HEK293 (cell line): ENCODE measurements around the gene SSBP1.

Source experiments
- CTCF ChIA-PET: fragments of 350-600 bp; formaldehyde crosslinking; extraction: SDS; loops from one replicate; lab custom pipeline; 2021; ENCODE audit warnings: antibody characterized with exemption; lab: Yijun Ruan, JAX
- POLR2A ChIA-PET: fragments of 300-600 bp; formaldehyde crosslinking; extraction: SDS; loops from one replicate; lab custom pipeline; 2020; ENCODE audit warnings: antibody characterized with exemption, inconsistent platforms; lab: Yijun Ruan, JAX
- H3K27ac ChIP-seq: fragments of 200-500 bp; sonication (Bioruptor generic); 2 replicates; pipeline ENCODE4 v1.5.1; 2014; ENCODE audit warnings: low read depth, low read length, control low read depth, inconsistent platforms; ENCODE audit errors: extremely low read depth
- H3K36me3 ChIP-seq, 2 experiments: fragments of 200-500 bp in 1 of 2; sonication (Bioruptor generic) in 1 of 2; 1 replicate in 1 of 2; 2 replicates in 1 of 2; pipeline ENCODE4 v1.5.1; 2014 to 2017; ENCODE audit warnings: inconsistent platforms in 2 of 2, low read length in 2 of 2; ENCODE audit not compliant: control insufficient read depth in 2 of 2, insufficient read depth in 1 of 2
- H3K4me1 ChIP-seq: fragments of 200-500 bp; sonication (Bioruptor generic); 2 replicates; pipeline ENCODE4 v1.5.1; 2014; ENCODE audit warnings: mild to moderate bottlenecking, low read length, inconsistent platforms; ENCODE audit not compliant: control insufficient read depth, insufficient read depth
- H3K4me3 ChIP-seq: 2 replicates; pipeline ENCODE4 v1.5.1; 2011; ENCODE audit warnings: low read depth, mild to moderate bottlenecking, control low read depth, low read length, moderate library complexity
- H3K9me3 ChIP-seq: fragments of 200-500 bp; sonication (Bioruptor generic); 2 replicates; pipeline ENCODE4 v1.5.1; 2014; ENCODE audit warnings: low read depth, low read length, inconsistent platforms; ENCODE audit not compliant: control insufficient read depth, insufficient read depth
- ATF2 ChIP-seq: fragments of 450-650 bp; formaldehyde crosslinking; IDR thresholded peaks from 2 replicates; pipeline ENCODE4 v1.5.1; 2016; ENCODE audit warnings: missing biosample characterization, missing genetic modification characterization, low read depth
- KLF1 ChIP-seq: fragments of 450-650 bp; formaldehyde crosslinking; IDR thresholded peaks from 2 replicates; pipeline ENCODE4 v1.5.1; 2016; ENCODE audit warnings: missing biosample characterization, missing genetic modification characterization
- KLF8 ChIP-seq: fragments of 450-650 bp; formaldehyde crosslinking; IDR thresholded peaks from 2 replicates; pipeline ENCODE4 v1.5.1; 2016; ENCODE audit warnings: missing biosample characterization, missing genetic modification characterization
- MEIS1 ChIP-seq: sonication (generic); formaldehyde crosslinking; IDR thresholded peaks from 2 replicates; pipeline ENCODE4 v1.8.1; 2022; ENCODE audit warnings: missing genetic modification reagents, mild to moderate bottlenecking, borderline replicate concordance
- SETDB1 ChIP-seq: IDR thresholded peaks from one replicate; pipeline ENCODE4 v1.6.1; 2017; ENCODE audit warnings: mild to moderate bottlenecking, low read length, moderate library complexity, mixed read lengths; ENCODE audit not compliant: insufficient read length
- ZBTB10 ChIP-seq: fragments of 450-650 bp; formaldehyde crosslinking; IDR thresholded peaks from 2 replicates; pipeline ENCODE4 v1.5.1; 2016; ENCODE audit warnings: missing biosample characterization, missing genetic modification characterization
- ZEB2 ChIP-seq: fragments of 450-650 bp; formaldehyde crosslinking; IDR thresholded peaks from 2 replicates; pipeline ENCODE4 v1.5.1; 2016; ENCODE audit warnings: missing biosample characterization, missing genetic modification characterization
- ZFP69B ChIP-seq: fragments of 450-650 bp; formaldehyde crosslinking; IDR thresholded peaks from 2 replicates; pipeline ENCODE4 v1.5.1; 2016; ENCODE audit warnings: missing biosample characterization, missing genetic modification characterization
- ZNF157 ChIP-seq: fragments of 450-650 bp; formaldehyde crosslinking; IDR thresholded peaks from 2 replicates; pipeline ENCODE4 v1.5.1; 2016; ENCODE audit warnings: missing biosample characterization, missing genetic modification characterization
- ZNF184 ChIP-seq: fragments of 450-650 bp; IDR thresholded peaks from 2 replicates; pipeline ENCODE4 v1.5.1; 2018; ENCODE audit warnings: missing biosample characterization, mild to moderate bottlenecking, missing genetic modification characterization
- ZNF23 ChIP-seq: fragments of 450-650 bp; formaldehyde crosslinking; IDR thresholded peaks from 2 replicates; pipeline ENCODE4 v1.5.1; 2016; ENCODE audit warnings: missing biosample characterization, missing genetic modification characterization, borderline replicate concordance
- ZNF239 ChIP-seq: fragments of 450-650 bp; formaldehyde crosslinking; IDR thresholded peaks from 2 replicates; pipeline ENCODE4 v1.5.1; 2016; ENCODE audit warnings: missing biosample characterization, missing genetic modification characterization
- ZNF350 ChIP-seq: fragments of 450-650 bp; formaldehyde crosslinking; IDR thresholded peaks from 2 replicates; pipeline ENCODE4 v1.5.0; 2017; ENCODE audit warnings: missing biosample characterization, mild to moderate bottlenecking, missing genetic modification characterization
- ZNF394 ChIP-seq: fragments of 450-650 bp; formaldehyde crosslinking; IDR thresholded peaks from 2 replicates; pipeline ENCODE4 v1.5.1; 2016; ENCODE audit warnings: missing biosample characterization, missing genetic modification characterization, mild to moderate bottlenecking, moderate library complexity, borderline replicate concordance
- ZNF426 ChIP-seq: fragments of 450-650 bp; formaldehyde crosslinking; IDR thresholded peaks from 2 replicates; pipeline ENCODE4 v1.5.1; 2017; ENCODE audit warnings: missing biosample characterization, missing genetic modification characterization, mild to moderate bottlenecking, inconsistent platforms, moderate library complexity
- ZNF510 ChIP-seq: fragments of 450-650 bp; formaldehyde crosslinking; IDR thresholded peaks from 2 replicates; pipeline ENCODE4 v1.5.1; 2018; ENCODE audit warnings: mild to moderate bottlenecking, missing genetic modification characterization, missing biosample characterization; ENCODE audit not compliant: insufficient replicate concordance
- ZNF548 ChIP-seq: fragments of 450-650 bp; formaldehyde crosslinking; IDR thresholded peaks from 2 replicates; pipeline ENCODE4 v1.5.1; 2016; ENCODE audit warnings: missing biosample characterization, missing genetic modification characterization
- ZNF580 ChIP-seq: fragments of 450-650 bp; formaldehyde crosslinking; IDR thresholded peaks from 2 replicates; pipeline ENCODE4 v1.5.1; 2016; ENCODE audit warnings: missing biosample characterization, missing genetic modification characterization
- ZNF621 ChIP-seq: fragments of 450-650 bp; formaldehyde crosslinking; IDR thresholded peaks from 2 replicates; pipeline ENCODE4 v1.5.1; 2017; ENCODE audit warnings: missing biosample characterization, missing genetic modification characterization
- ZNF623 ChIP-seq: fragments of 450-650 bp; formaldehyde crosslinking; IDR thresholded peaks from 2 replicates; pipeline ENCODE4 v1.5.1; 2016; ENCODE audit warnings: missing biosample characterization, missing genetic modification characterization
- ZNF664 ChIP-seq: fragments of 450-650 bp; formaldehyde crosslinking; IDR thresholded peaks from 2 replicates; pipeline ENCODE4 v1.5.1; 2016; ENCODE audit warnings: missing biosample characterization, missing genetic modification characterization
- ZNF701 ChIP-seq: fragments of 450-650 bp; formaldehyde crosslinking; IDR thresholded peaks from 2 replicates; pipeline ENCODE4 v1.5.1; 2016; ENCODE audit warnings: missing biosample characterization, missing genetic modification characterization
- ZNF837 ChIP-seq: fragments of 450-650 bp; formaldehyde crosslinking; IDR thresholded peaks from 2 replicates; pipeline ENCODE4 v1.5.1; 2016; ENCODE audit warnings: missing biosample characterization, missing genetic modification characterization

SSBP1 gene

GRCh38 chr7:141717450-141717849 is 20.7 kb upstream of the SSBP1 start (continued):
- TF ChIP-seq ZBTB10 (tag by site-specific recombination) (no peak), ZNF426 (tag by site-specific recombination) (no peak), ATF2 (tag by site-specific recombination) (no peak), ZNF623 (no peak), ZNF510 (tag by site-specific recombination) (no peak), ZNF548 (tag by site-specific recombination) (no peak), ZNF239 (no peak), KLF1 (tag by site-specific recombination) (no peak), ZFP69B (tag by site-specific recombination) (no peak), ZNF621 (tag by site-specific recombination) (no peak)
- TF ChIP-seq, all 188 proteins: peak for 0

GRCh38 chr7:141722529-141722928 is 15.6 kb upstream of the SSBP1 start:
- H3K27ac ChIP-seq = no peak overlapping the region
- no peak overlapping the region for H3K4me3 ChIP-seq
- H3K36me3 ChIP-seq = no peaks in the 10 kb centered on the region
- H3K4me1 ChIP-seq = no peaks in the 10 kb centered on the region
- TF ChIP-seq ZNF350 = no peak
- POLR2A ChIA-PET = no interaction called here
- H3K9me3 ChIP-seq = no peaks in the 10 kb centered on the region
- CTCF ChIA-PET = interaction anchor here (0.7 to 0.8 kb wide), 3 partner anchors 37 to 68 kb away, joined by 3 read pairs; no protein-coding TSS in a partner anchor

GRCh38 chr7:141729020-141729419 is 9.1 kb upstream of the SSBP1 start:
- no peak for TF ChIP-seq ZNF837 (tag by site-specific recombination)
- TF ChIP-seq ZNF157 (tag by site-specific recombination) = no peak
- TF ChIP-seq ZNF580 = no peak
- no peak for TF ChIP-seq MEIS1 (CRISPR knock-in tag)
- TF ChIP-seq ZEB2 = no peak
- no peak for TF ChIP-seq SETDB1
- TF ChIP-seq ZNF23 (tag by site-specific recombination) = no peak
- TF ChIP-seq ZNF701 (tag by site-specific recombination) = no peak
- no peak for TF ChIP-seq ZNF394 (tag by site-specific recombination)
- no peak for TF ChIP-seq ZNF184 (tag by site-specific recombination)
- TF ChIP-seq KLF8 (tag by site-specific recombination) = no peak
- TF ChIP-seq ZNF664 (tag by site-specific recombination) = no peak
- TF ChIP-seq, all 188 proteins: peak for 0
- no peak overlapping the region for H3K4me3 ChIP-seq
- POLR2A ChIA-PET = no interaction called here
- no peaks in the 10 kb centered on the region for H3K4me1 ChIP-seq
- H3K9me3 ChIP-seq = no peaks in the 10 kb centered on the region
- CTCF ChIA-PET = interaction anchor here (0.5 to 2.4 kb wide), 4 partner anchors 9 to 802 kb away, joined by 3 to 9 read pairs (median 4); partner anchors contain the start of gene SSBP1
- no peaks in the 10 kb centered on the region for H3K36me3 ChIP-seq
- H3K27ac ChIP-seq = no peak overlapping the region
